ENCODE results near the gene DNAJC1.

DNA sequence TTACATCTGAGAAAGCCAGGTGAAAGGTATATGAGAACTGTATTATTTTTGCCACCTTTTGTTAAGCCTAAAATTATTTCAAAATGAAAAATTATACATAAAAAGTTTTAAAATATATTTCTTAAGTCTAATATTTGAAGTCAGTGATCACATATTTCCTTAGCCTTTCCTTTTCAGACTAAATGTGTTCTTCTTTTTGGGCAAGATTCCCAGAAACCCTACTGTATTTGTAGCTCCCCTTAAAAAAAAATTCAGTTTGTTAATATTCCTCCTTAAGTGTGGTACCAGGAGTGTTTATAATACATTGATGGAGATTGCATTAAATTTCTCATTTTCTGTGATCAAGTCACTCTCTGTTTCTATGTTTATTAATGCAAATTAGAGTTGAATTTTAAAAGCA lies 22.8 kb downstream of the DNAJC1 start:
- TF ChIP-seq CTCF (IDR thresholded peaks at IDR 0.05) = no peak
- TF ChIP-seq POLR2A (IDR thresholded peaks at IDR 0.05) = no peak
- no peak for TF ChIP-seq EP300 (IDR thresholded peaks at IDR 0.05)
- no peak for TF ChIP-seq POLR2AphosphoS5 (IDR thresholded peaks at IDR 0.05)

Data from sigmoid colon (tissue), 4 donors.